Activated CD8-positive, alpha-beta memory T cell treated with anti-CD3 and anti-CD28 coated beads, Interleukin-2, amount 50 U/mL, for 1 hour (primary cell): ENCODE measurements around the gene PLXNA2.

Source experiments
- DNase-seq: peaks from one replicate; pipeline ENCODE4 v3.0.0-alpha.2; 2020; ENCODE audit errors: extremely low read depth

The PLXNA2 gene

DNA sequence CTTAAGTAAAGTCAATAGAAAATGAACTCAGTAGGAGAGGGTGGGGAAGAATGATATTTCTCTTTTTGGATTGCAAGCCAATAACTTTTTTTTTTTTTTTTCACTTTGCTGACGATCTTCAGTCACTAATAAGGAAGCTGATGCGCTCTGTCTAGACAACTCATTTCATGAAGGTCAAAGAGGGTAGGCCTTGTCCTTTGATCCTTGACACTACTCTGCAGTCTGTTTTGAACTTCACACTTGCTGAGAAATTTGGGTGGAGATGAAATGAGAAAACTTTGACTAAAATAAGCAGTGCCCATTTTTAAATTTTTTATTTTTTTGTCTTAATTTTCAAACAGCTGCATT lies 20.9 kb upstream of the PLXNA2 start:
- DNase-seq = no peak

GRCh38 chr1:208264469-208265121 lies 20.4 kb upstream of the PLXNA2 start:
- DNase-seq = no peak

DNA sequence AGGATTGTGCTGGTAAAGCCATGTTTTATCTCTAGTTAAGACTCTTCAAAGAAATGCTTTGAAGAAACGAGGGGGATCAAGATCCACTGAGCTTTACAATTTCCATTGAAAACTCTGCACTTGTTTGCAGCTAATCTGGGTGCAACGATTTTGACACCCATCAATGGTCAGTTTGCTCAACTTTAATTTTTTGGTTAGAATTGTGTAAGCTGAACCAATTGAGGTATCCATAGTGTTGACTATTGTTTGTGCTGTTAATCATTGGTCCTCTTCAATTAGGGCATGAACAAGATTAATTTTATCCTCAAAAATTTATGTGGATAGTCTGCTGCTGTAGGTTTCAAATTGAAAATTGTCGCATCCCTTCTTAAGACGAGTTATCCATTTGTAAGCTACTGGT lies 17.7 kb upstream of the PLXNA2 start:
- DNase-seq = no peak

DNA sequence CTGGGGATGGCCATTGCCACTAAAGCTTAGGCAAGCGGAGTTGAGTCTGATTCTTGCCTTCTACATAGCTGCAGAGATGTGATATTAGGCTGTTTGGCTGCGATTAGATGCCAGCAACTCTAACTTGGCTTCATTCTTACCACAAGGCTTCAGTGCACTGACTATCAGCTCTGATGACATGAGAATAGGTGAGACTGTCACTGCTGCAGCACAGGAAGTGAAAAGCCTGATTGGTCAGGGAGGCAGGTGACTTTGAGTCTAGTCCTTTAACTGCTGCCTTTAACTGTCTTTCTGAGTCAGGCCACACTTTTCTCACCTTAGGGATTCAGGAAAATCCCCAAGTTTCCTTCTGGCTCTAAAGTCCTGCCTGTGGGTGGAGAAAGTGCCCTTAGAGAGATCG lies 14.1 kb upstream of the PLXNA2 start:
- DNase-seq = no peak

DNA sequence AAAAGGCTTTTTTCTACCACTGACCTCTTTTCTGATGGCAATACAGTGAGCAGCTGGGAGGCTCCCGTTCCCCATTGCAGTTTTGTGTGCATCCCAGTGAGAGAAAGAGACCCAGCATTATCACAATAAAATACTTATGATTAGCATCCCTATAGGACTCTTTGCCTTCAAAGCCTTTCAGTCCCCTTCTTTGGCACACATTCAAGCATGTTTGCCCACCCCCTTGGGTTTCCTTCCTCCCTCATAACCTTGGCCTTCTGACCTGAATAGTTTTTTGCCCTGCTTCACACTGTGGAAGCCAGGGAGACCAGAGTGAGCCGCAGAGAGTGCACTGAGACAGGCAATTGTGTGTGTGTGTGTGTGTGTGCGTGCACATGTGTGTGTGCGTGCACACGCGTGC lies 13.2 kb upstream of the PLXNA2 start:
- no peak for DNase-seq

GRCh38 chr1:208256556-208256955 lies 12.4 kb upstream of the PLXNA2 start:
- DNase-seq = no peak

- no peak for DNase-seq
Measured at GRCh38 chr1:208256091-208256490, 11.9 kb upstream of the PLXNA2 start.

DNA sequence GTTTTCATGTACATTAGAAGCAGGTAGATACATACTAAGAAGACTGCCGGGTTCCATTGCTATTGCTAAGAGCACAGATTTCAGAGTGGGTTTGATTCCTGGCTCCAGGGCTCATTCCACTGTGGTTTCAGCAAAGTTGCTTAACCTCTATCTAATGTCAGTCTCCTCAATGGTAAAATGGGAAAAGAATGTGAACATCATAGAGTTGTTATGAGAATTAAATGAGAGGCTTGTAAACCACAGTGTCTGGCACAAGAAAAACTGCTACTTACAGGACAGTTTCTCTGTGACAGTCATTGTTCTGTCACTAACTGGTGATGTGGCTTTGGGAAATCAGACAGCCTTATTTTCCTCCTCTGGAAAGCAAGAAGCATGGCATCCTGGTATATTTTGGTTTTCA lies 10.7 kb upstream of the PLXNA2 start:
- DNase-seq = no peak

GRCh38 chr1:208254376-208254775 lies 10.2 kb upstream of the PLXNA2 start:
- no peak for DNase-seq

GRCh38 chr1:208252836-208253576 lies 8.8 kb upstream of the PLXNA2 start:
- DNase-seq = no peak

- no peak for DNase-seq
Measured at GRCh38 chr1:208251911-208252835, 8.0 kb upstream of the PLXNA2 start.

DNA sequence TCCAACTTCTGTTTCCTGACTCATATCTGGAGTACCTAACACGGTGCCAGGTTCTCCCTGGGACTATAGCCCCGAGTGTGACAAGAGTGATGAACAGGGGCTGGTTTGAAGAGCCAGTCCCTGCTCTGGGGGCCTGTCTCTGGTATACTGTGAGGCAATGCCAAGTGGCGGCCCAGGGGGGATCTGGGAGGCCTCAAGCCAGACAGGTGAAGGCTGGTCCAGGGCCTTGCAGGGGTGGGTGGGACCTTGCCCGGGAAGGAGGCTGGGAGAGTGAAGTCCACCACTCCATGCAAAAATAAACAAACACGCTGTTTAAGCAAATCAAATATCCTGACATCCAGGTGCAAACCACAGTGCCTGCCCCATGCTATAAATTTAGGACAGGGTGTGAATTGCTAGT lies 6.8 kb upstream of the PLXNA2 start:
- no peak for DNase-seq

DNA sequence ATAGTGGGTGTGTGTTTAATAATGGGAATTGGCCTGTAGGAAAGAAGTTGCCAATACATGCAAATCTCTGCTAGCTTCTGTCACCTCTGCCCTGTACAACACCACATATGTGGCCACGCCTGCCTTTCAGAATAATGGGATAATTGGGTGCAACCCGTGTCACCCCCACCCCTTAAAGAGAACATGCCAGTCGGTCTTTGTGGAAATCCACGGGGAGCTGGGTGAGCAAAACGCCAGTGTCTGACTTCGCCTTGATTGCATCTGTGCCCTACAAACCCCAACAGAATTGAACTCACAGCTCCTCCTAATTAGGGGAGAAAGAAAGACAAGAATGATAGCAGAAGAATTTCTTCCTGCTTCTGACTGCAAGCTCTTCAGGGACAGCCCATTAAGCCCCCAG lies 6.4 kb upstream of the PLXNA2 start:
- no peak for DNase-seq

- no peak for DNase-seq
Measured at GRCh38 chr1:208248991-208249696, 5.0 kb upstream of the PLXNA2 start.

GRCh38 chr1:208248307-208248801 lies 4.2 kb upstream of the PLXNA2 start:
- no peak for DNase-seq

GRCh38 chr1:208247696-208248095 lies 3.5 kb upstream of the PLXNA2 start:
- no peak for DNase-seq

DNA sequence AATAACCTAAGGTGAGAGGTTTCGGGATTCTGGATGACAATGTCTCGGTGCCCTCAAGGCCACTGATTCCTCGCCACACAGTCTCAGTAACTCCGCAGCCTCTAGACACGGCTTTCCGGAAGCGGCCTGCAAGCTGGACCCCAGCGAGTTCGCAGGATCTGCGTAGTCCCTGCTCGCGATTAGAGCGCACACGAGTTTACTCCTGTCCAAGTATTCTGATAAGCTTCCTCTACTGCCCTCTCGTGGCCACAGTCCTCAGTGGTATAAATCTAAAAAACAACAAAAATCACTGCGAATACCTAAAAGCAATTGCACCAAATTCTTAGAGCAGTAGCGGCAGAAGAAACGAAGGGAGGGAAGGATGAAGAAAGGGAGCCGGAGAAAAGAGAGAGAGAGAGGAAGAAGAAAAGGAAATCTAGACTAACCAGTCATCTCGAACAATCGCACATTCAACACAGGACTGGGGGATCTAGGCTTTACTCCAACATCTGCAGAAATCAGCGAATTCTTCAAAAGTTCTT lies 1.1 kb upstream of the PLXNA2 start:
- DNase-seq = peak; percentile 35

- no peak for DNase-seq
Measured at GRCh38 chr1:208243527-208243966, 637 bp downstream of the PLXNA2 start.

DNA sequence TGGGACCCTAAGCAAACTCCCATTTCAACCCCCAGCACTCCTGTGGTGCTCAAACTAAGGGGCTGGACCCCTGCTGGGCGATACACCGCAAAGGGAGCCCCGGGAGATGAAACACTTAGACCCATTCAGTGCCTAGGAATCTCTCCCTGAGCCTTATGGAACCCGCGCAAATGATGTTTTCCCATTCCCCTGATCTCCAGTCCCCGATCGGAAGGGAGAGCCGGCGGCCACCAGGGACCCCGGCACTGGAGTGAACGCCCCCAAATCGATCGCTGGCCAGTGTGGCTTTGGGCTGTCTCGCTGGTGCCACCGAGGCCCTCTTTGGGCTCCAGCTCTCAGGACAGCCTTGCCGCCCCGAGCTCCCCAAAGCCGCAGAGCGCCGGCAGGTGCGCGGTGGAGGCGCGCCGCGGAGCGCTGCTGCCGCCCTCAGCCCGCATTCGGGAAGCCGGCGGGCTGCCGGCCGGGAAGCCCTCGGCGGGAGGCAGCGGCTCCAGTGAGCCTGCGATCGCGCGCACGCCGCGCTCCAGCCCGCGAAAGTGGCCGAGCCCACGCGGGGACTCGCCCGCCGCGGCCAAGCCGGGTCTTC lies 1.1 kb downstream of the PLXNA2 start:
- DNase-seq = no peak

- no peak for DNase-seq
Measured at GRCh38 chr1:208242146-208242545, 2.0 kb downstream of the PLXNA2 start.

GRCh38 chr1:208241512-208241911 lies 2.7 kb downstream of the PLXNA2 start:
- no peak for DNase-seq
